Measurements from ENCODE around the gene CHMP2B. TPM values are rescaled to one million over a fixed set of nuclear protein-coding genes. Genes with fewer than 3 reads are reported as not detected.

Gene CHMP2B
- total RNA-seq, 4 donors from 2014 or later, result 30.7 to 46.9 (median 33.6) TPM

- no peak for ATAC-seq
- in situ Hi-C loops (cut with MboI; ENCODE audit: low sequenced_read_pairs in 4 of 4), result no loop called here
These were observed 40.4 kb upstream of the CHMP2B start for GRCh38 chr3:87186608-87187159.

GRCh38 chr3:87191175-87191574 is 35.9 kb upstream of the CHMP2B start:
- Histone ChIP-seq H3K27ac (no peak overlapping the region), H3K9me3 (no peaks in the 10 kb centered on the region), H3K4me1 (no peaks in the 10 kb centered on the region), H3K27me3 (no peaks in the 10 kb centered on the region), H3K36me3 (no peaks in the 10 kb centered on the region), H3K4me3 (no peak overlapping the region)
- no peak for DNase-seq
- no peak for ATAC-seq
- no peak for TF ChIP-seq CTCF (IDR thresholded peaks at IDR 0.05 in 4 of 5, conservative IDR thresholded peaks at IDR 0.05 in 1 of 5)
- no peak for TF ChIP-seq POLR2A (IDR thresholded peaks at IDR 0.05)
- intact Hi-C loops (cut with DNase I; ENCODE audit: low total_unique reads) (no loop called here), in situ Hi-C loops (cut with MboI; ENCODE audit: low sequenced_read_pairs in 4 of 4) (no loop called here)

More at GRCh38 chr3:87186608-87187159, 40.4 kb upstream of the CHMP2B start:
- Histone ChIP-seq H3K4me3 (no peak overlapping the region), H3K27me3 (no peaks in the 10 kb centered on the region), H3K4me1 (no peaks in the 10 kb centered on the region), H3K27ac (no peak overlapping the region), H3K9me3 (no peaks in the 10 kb centered on the region), H3K36me3 (no peaks in the 10 kb centered on the region)
- intact Hi-C loops (cut with DNase I; ENCODE audit: low total_unique reads), result no loop called here
- DNase-seq, result no peak
- TF ChIP-seq POLR2A (IDR thresholded peaks at IDR 0.05), result no peak
- no peak for TF ChIP-seq CTCF (IDR thresholded peaks at IDR 0.05 in 4 of 5, conservative IDR thresholded peaks at IDR 0.05 in 1 of 5)

DNA sequence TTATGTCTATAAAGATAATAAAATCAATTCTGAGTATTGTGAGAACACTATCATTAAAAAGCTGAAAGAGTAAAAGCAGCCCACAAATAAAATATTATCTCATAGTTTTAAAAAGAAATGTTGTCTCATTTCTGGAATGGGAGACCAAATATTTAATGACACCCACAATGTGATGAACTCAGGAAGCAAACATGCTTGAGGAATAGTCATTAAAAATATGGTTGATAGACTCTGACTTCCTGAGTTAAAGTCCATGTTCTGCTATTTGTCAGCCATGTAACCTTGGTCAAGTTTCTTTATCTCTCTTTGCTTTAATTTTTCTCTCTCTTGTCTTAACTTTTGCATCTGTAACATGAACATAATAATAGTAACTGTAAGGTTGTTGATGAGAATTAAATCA is 35.5 kb upstream of the CHMP2B start:
- Histone ChIP-seq H3K36me3 (no peaks in the 10 kb centered on the region), H3K9me3 (no peaks in the 10 kb centered on the region), H3K27ac (no peak overlapping the region), H3K4me3 (no peak overlapping the region), H3K4me1 (no peaks in the 10 kb centered on the region), H3K27me3 (no peaks in the 10 kb centered on the region)
- TF ChIP-seq CTCF (IDR thresholded peaks at IDR 0.05 in 4 of 5, conservative IDR thresholded peaks at IDR 0.05 in 1 of 5) (no peak), POLR2A (IDR thresholded peaks at IDR 0.05) (no peak)
- ATAC-seq (no peak), DNase-seq (no peak)
- intact Hi-C loops (cut with DNase I; ENCODE audit: low total_unique reads), result no loop called here
- in situ Hi-C loops (cut with MboI; ENCODE audit: low sequenced_read_pairs in 4 of 4), result no loop called here

DNA sequence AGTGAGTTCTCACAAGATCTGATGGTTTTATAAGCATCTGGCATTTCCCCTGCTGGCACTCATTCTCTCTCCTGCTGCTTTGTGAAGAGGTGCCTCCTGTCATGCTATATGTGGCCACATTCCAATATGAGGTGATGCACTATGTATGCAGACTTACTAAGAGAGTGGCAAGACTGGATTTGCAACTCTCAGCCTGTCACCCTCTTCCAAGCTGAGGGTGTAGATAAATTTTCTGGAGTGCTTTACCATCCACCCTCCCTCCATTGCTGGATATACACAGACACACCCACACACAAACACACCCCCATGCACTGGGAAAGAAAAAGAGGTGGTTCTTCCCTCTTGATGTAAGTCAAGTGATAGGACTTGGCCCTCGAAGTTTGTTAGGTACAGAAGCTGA is 30.2 kb upstream of the CHMP2B start:
- no peak overlapping the region for H3K4me3 ChIP-seq
- intact Hi-C loops (cut with DNase I; ENCODE audit: low total_unique reads), result no loop called here
- in situ Hi-C loops (cut with MboI; ENCODE audit: low sequenced_read_pairs in 4 of 4), result no loop called here
- no peaks in the 10 kb centered on the region for H3K4me1 ChIP-seq
- no peaks in the 10 kb centered on the region for H3K27me3 ChIP-seq
- no peak for ATAC-seq
- no peaks in the 10 kb centered on the region for H3K9me3 ChIP-seq
- DNase-seq, result no peak
- TF ChIP-seq CTCF (IDR thresholded peaks at IDR 0.05 in 4 of 5, conservative IDR thresholded peaks at IDR 0.05 in 1 of 5) (no peak), POLR2A (IDR thresholded peaks at IDR 0.05) (no peak)
- no peaks in the 10 kb centered on the region for H3K36me3 ChIP-seq
- no peak overlapping the region for H3K27ac ChIP-seq

- H3K9me3 ChIP-seq, result no peaks in the 10 kb centered on the region
- DNase-seq (no peak), ATAC-seq (no peak)
- TF ChIP-seq CTCF (IDR thresholded peaks at IDR 0.05 in 4 of 5, conservative IDR thresholded peaks at IDR 0.05 in 1 of 5), result no peak
- no peak for TF ChIP-seq POLR2A (IDR thresholded peaks at IDR 0.05)
- H3K27me3 ChIP-seq, result no peaks in the 10 kb centered on the region
- no peaks in the 10 kb centered on the region for H3K36me3 ChIP-seq
- intact Hi-C loops (cut with DNase I; ENCODE audit: low total_unique reads) (no loop called here), in situ Hi-C loops (cut with MboI; ENCODE audit: low sequenced_read_pairs in 4 of 4) (no loop called here)
- no peaks in the 10 kb centered on the region for H3K4me1 ChIP-seq
- H3K4me3 ChIP-seq, result no peak overlapping the region
- no peak overlapping the region for H3K27ac ChIP-seq
These were observed 29.6 kb upstream of the CHMP2B start for GRCh38 chr3:87197531-87197930.
